GM21737 (cell line): ENCODE results near the gene RBM44.
"Not testable (repeated sequence)": the region's sequence is repeated elsewhere in the genome, so short reads cannot be mapped to it uniquely, and the experiment has no call there.

Source experiments
- ATAC-seq: cut with Tn5 transposase; IDR thresholded peaks from one replicate; pipeline ENCODE4 v1.9.1; 2021; ENCODE audit warnings: mild to moderate bottlenecking, moderate library complexity; ENCODE audit not compliant: unreplicated experiment

The RBM44 gene

GRCh38 chr2:237798236-237799059 is at the start of gene RBM44:
Gene RBM44 (plus strand): TSS chr2:237798779. CDS start chr2:237813610, 14,831 bp downstream.
- no peak for ATAC-seq

DNA sequence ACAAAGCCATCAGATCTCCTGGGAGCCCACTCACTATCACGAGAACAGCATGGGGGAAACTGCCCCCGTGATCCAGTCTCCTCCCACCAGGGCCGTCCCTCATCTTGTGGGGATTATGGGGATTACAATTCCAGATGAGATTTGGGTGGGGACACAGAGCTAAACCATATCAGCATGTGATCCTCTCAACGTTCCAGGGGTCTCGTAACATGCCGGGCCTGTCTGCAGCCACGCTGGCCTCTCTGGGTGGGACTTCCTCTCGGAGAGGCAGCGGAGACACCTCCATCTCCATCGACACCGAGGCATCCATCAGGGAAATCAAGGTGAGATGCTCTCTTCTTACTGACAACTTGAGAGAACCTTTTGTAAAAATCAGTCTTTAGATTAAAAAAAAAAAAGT is 49.6 kb upstream of the RBM44 start:
- ATAC-seq: no peak

GRCh38 chr2:237749961-237750360 is 48.6 kb upstream of the RBM44 start:
- ATAC-seq: no peak

- ATAC-seq: not testable (repeated sequence)
These were observed 48.1 kb upstream of the RBM44 start for GRCh38 chr2:237750441-237750840.

DNA sequence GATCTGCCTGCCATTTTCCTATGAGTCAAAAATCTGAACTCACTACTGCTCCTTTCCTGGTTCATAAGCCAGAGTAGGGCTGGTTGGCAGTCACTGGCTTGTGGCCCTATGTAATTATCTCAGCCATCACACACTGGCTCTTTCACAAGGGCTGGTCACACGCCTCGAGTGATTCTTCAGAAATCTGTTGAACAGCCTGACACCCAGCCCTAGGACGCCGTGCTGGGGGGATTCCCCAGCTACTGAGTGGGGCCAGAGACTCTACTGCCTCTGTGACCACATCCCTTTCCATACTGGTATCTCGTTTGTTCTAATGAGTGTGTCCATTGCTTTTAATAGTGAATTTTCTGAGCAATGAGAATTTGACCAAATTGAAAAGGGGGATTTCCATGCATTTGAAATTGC is 45.8 kb upstream of the RBM44 start:
- peak; percentile 89 for ATAC-seq

DNA sequence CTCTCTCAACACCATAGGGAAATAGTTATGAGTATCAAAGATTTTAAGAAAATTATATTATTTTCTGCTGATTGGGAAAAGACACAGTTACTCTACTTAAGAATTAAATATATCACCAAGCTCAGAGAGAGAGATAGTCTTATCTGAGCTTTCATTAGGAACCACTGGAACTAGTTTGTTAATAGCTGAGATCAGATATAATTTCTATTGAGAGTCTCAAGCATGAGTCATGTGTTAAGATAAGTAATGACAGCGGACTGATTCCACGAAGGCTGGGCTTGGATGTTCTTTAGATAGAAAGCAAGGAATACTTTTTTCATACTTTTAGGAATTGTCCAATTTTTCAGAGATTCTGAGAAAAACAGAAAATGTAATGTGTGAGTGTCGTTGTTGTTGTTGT is 44.4 kb upstream of the RBM44 start:
- ATAC-seq: no peak

DNA sequence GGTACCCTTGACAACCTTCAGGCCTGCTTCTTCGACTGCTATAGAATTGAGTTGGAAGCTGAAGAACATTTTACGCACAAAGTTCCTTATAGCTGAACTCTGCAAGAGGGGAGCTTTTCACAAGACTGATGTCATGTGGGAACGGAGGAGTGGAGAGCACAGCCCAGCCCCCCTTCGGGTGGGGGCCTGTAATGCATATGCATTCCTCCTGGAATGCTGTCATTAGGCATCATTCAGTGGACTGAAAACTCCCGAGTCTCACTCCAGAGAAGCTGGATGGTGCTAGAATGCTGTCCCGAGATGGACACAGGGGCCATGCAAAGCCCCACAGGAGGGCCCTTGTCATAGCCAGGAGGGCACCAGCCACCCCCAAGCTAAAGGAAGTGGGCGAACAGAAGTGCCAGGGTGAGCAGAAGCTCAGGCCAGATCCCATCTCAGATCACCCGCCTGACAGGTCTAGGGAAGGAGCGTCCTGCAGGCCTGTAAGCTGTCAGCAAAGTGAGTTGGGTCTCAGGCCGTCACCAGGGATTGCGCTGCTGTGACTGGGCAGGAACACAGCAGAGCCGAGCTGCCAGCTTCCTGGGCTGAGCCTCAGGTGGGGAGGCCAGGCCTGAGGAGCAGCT is 43.8 kb upstream of the RBM44 start:
- ATAC-seq: no peak

- ATAC-seq: no peak
These were observed 41.0 kb upstream of the RBM44 start for GRCh38 chr2:237757616-237758015.

DNA sequence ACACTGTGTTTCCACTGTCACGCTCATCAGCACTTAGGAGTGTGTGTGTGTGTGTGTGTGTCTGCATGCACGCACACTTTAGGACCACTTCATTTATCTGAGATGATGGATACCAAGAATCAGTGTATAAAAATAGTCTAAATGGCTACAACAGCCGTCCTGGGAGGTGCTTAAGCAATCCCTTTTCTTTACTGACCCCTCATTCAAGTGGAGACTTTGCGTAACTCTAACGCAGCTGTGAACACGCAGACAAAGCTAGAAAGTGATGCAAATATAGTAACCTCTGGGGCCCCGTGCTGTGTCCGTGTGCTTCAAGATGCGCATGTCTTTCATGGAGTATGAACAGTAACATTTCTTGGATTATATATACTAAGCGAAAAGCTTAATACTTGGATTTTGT is 40.4 kb upstream of the RBM44 start:
- no peak for ATAC-seq

DNA sequence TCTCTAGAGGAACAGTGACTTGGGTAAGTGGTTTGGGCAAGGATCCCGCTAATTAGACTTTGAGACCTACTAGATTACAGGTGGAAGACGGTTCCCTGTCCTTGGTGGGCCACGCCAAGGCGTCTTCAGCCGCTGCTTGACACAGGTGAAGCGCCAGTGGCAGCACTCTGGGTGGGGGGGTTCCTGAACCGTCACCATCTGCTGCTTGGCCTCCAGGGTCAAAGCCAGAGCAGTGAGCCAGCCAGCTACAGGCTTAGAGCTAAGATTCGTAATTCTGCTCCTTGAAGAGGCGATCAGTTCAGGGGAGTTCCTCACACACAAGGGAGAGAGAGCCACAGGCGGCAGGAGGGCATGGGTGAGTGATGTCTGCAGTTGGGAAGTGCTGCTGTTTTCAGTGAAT is 39.4 kb upstream of the RBM44 start:
- no peak for ATAC-seq

DNA sequence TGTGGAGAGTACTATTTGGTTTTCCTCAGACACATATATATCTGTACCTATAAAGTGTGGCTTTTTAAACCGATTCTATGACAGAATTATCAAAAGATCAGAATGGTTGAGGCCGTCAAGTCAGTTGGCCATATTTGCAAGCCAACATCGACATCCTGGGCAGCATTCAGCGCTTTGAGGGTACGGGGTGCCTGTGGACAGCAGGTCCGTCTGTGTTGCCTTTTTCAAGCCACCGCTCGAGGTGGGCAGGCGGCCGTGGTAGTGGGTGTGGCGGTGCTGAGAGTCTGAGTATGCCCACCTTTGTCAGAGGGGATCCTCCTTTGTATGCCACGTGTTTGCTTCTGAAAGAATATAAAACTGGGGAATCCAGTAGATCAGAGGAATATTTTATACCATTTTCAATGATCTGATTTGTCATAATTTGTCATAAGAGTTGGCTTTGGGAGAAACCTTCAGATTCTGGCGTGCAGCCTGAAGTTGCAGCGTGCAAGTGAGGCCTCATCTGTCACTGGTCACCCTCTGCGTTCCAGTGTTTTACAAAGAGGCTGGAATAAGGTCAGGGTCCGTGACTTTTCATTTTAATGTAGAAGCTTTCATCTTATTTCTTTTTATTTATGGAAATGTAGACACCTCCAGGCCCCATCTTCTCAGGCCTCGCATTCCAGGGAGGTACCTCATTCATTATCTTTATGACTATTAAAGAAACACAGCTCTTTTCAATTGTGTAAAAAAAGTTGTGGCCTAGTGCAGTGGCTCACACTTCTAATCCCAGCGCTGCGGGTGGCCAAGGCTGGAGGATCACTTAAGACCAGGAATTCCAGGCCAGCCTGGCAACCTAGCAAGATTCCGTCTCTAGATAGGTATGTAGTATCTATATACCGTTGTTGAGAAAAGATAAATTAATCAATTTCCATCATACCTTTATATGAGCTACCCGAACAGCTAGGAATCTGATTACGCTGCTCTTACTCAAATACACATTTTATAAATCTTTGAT is 37.8 kb upstream of the RBM44 start:
- no peak for ATAC-seq

- ATAC-seq: not testable (repeated sequence)
These were observed 36.0 kb upstream of the RBM44 start for GRCh38 chr2:237762291-237763182.

DNA sequence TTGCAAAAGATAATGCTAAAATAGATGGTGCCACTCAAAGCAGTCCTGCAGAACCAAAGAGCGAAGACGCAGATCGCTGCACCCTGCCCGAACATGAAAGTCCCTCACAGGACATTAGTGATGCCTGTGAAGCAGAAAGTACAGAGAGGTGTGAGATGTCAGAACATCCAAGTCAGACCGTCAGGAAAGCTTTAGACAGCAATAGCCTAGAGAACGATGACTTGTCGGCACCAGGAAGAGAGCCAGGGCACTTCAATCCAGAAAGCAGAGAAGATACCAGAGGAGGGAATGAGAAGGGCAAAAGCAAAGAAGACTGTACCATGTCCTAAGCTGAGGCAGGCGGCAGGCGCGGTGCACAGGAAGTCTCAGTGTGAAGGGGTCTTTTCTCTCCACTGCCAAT is 34.8 kb upstream of the RBM44 start:
- ATAC-seq: no peak

- ATAC-seq: not testable (repeated sequence)
These were observed 33.5 kb upstream of the RBM44 start for GRCh38 chr2:237765122-237765521.

DNA sequence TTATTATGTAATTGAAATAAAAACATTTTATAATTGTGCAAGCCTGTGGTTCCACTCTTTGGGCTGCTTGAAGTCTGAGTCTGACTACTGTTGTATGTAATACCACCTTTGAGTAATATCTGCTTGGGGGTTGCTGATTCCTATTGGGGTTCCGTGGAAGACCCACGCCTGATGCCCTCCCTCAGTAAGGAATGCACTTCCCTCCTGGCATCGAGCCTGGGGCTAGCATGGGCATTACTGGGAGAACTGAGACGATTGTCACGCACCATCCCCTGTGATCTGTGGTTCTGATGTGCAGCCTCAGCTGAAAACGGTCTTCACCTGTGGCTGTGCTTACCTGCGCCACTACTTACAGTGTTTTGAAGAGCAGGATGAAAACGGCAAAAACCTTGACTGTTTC is 32.7 kb upstream of the RBM44 start:
- no peak for ATAC-seq

DNA sequence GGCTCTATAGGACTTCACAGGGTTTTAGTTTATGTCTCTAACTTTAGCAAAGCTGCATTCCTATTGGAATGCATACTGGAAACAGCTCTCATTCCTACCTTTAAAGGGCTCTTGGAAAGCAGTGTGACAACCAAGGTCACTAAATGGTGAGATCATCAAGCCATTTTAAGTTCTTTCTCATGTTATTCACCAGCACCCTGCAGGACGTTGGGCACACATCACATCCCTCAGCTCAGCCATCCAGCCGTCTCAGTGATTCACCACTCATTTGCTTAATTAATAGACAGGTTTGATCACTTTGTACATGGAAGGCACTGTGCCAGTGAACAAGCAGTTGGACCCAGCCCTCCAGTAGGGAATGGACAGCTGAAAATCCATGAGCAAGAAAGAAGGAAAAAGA is 32.2 kb upstream of the RBM44 start:
- ATAC-seq: no peak

GRCh38 chr2:237772513-237772912 is 26.1 kb upstream of the RBM44 start:
- no peak for ATAC-seq

- ATAC-seq: no peak
These were observed 24.8 kb upstream of the RBM44 start for GRCh38 chr2:237773826-237774225.

DNA sequence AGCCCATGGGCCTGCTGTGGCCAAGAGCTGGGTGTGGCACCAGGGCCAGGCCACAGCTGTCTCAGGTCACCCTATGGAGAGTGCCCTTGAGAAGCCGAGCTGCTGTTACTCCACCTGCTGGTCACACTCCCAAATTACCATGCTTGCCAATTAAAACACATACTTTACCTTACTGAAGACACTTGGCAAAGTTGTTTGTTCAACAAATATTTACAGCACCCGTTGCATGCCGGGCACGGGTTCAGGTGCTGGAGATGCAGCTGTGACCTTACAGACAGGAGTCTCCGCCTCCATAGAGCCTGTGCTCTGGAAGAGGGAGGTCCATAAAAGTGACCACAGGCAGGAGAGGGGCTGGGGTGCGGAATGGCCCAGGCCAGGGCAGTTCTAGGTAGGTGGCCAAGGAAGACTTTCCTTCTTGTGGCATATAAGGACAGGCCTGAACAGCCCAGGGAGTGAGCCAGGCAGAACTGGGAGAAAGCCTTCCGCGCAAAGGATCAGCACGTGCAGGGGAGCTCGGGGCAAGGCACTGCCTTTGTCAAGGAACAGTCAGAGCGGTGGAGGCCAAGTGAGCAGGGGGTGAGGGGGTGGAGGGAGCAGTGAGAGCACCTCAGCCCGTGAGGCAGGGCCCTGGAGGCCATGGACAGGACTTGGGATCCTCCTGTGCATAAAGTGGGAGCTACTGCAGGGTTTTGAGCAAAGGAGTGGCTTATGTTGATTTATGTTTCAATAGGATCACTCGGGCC is 23.6 kb upstream of the RBM44 start:
- no peak for ATAC-seq

- ATAC-seq: no peak
These were observed 19.1 kb upstream of the RBM44 start for GRCh38 chr2:237779521-237779920.
